ENCODE data around the gene PAX8. TPM values are rescaled to one million over a fixed set of nuclear protein-coding genes. Genes with fewer than 3 reads are reported as not detected.
A peak's percentile ranks its signal among the peaks of the same experiment; 100 is the strongest.

Gene PAX8
- total RNA-seq, 1 donor from 2014 or later: not detected

- FAIRE-seq (peak; percentile 7), DNase-seq (ENCODE audit: low read depth) (no peak)
- H3K36me3 ChIP-seq (ENCODE audit: control insufficient read depth, insufficient read depth, low read length): no peaks in the 10 kb centered on the region
- H3K27me3 ChIP-seq (ENCODE audit: control insufficient read depth, insufficient read depth, low read length): no peaks in the 10 kb centered on the region
- no peak for TF ChIP-seq CTCF (IDR thresholded peaks at IDR 0.05; ENCODE audit: insufficient read depth, low read length, severe bottlenecking)
- no peak overlapping the region for H3K4me3 ChIP-seq (ENCODE audit: low read depth, low read length)
Measured at GRCh38 chr2:113255140-113256070, 23.3 kb downstream of the PAX8 start.

DNA sequence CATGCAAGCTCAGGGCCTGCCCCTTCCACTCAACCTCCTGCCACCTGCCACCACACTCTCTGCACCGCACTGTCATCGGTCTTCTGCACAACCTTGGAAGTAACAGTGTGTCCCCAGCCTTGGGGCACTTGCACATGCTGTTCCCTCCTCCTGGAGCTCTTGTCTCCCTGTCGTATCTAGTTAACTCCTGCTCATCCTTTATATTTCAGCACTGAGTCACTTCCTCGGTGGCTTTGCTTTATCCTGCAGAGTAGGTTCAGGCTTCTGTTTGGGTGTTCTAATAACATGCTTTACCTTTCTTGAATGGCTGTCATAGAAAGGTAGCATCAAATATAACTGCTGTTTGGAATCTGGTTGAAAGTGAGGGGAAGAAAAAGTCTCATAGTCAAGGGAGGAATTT lies 25.3 kb downstream of the PAX8 start:
- TF ChIP-seq CTCF (IDR thresholded peaks at IDR 0.05; ENCODE audit: insufficient read depth, low read length, severe bottlenecking): no peak
- H3K4me3 ChIP-seq (ENCODE audit: low read depth, low read length): no peak overlapping the region
- DNase-seq (ENCODE audit: low read depth): no peak
- H3K36me3 ChIP-seq (ENCODE audit: control insufficient read depth, insufficient read depth, low read length): no peaks in the 10 kb centered on the region
- no peaks in the 10 kb centered on the region for H3K27me3 ChIP-seq (ENCODE audit: control insufficient read depth, insufficient read depth, low read length)
- no peak for FAIRE-seq

DNA sequence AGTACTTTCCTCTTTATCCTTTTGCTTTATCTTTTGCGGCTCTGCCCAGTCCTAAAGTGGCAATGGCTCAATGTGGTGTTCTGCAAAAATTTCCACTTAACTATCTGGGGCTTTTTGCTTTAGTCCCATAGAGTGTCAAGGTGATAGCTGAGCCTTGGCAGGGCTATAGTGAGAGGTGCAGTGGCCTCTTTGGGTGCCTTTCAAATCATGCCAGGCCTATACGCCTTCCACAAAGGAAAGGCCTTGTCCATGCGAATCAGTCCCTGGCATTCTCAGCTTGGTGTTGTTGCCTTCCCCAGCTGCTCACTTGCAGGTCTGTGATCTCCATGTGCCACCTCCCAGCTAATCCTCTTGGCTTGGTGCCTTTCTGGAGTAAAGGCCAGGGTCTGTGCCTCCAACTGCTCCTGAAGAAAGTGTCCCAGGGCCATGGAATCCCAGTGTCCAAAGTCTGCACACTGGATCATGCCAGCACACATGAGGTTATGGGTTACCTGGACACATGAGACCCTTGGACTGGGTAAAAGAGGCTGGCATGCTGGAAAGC lies 26.6 kb downstream of the PAX8 start:
- no peak for FAIRE-seq
- no peak overlapping the region for H3K4me3 ChIP-seq (ENCODE audit: low read depth, low read length)

GRCh38 chr2:113251118-113251517 lies 27.6 kb downstream of the PAX8 start:
- no peak for FAIRE-seq
- TF ChIP-seq CTCF (IDR thresholded peaks at IDR 0.05; ENCODE audit: insufficient read depth, low read length, severe bottlenecking): no peak
- no peak for DNase-seq (ENCODE audit: low read depth)
- no peaks in the 10 kb centered on the region for H3K27me3 ChIP-seq (ENCODE audit: control insufficient read depth, insufficient read depth, low read length)
- H3K36me3 ChIP-seq (ENCODE audit: control insufficient read depth, insufficient read depth, low read length): no peaks in the 10 kb centered on the region
- no peak overlapping the region for H3K4me3 ChIP-seq (ENCODE audit: low read depth, low read length)

More for the DNA sequence above, 26.6 kb downstream of the PAX8 start:
- TF ChIP-seq CTCF (IDR thresholded peaks at IDR 0.05; ENCODE audit: insufficient read depth, low read length, severe bottlenecking): no peak
- Histone ChIP-seq H3K36me3 (ENCODE audit: control insufficient read depth, insufficient read depth, low read length) (no peaks in the 10 kb centered on the region), H3K27me3 (ENCODE audit: control insufficient read depth, insufficient read depth, low read length) (no peaks in the 10 kb centered on the region)
- no peak for DNase-seq (ENCODE audit: low read depth)

DNA sequence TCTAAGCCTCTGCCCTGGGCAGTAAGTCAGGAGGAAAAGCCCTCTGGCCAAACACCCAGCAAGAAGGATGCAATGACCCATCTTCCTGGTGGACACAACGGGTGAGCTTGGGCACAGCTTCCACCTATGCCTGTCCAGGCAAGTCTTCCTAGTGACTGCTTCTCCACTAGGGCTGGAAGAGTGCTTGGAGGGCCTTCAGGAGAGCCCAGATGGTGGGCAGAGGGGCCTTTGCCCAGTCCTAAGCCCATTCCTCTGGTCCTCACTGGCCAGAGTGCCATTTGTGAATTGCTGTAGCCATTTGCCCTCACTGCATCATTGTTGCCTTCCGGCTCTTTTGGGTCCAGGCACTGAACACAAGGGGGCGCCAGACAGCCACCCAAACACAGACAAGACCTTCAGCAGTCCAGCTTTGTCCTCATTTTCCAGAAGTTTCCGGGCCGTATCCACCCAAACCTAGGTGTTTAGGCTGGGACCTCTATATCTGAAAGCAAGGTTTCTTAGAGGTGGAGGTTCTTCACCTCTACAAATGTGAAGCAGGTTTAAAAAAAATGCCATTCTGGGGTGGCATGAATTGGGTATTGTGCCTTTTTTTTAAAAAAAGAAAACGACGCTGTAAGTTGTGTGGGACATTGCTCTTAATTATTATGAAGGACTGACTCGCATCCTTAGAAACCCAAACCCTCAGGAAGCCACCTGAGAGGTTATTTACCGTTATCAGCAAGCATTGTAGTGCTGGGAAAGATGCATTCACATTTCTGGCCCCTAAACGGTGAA lies 29.5 kb downstream of the PAX8 start:
- peak; percentile 91 for TF ChIP-seq CTCF (IDR thresholded peaks at IDR 0.05; ENCODE audit: insufficient read depth, low read length, severe bottlenecking)
- Histone ChIP-seq H3K27me3 (ENCODE audit: control insufficient read depth, insufficient read depth, low read length) (no peaks in the 10 kb centered on the region), H3K36me3 (ENCODE audit: control insufficient read depth, insufficient read depth, low read length) (no peaks in the 10 kb centered on the region), H3K4me3 (ENCODE audit: low read depth, low read length) (no peak overlapping the region)
- no peak for FAIRE-seq
- peak; percentile 70 for DNase-seq (ENCODE audit: low read depth)
